GM20431 (cell line): ENCODE measurements around the gene TMEM181.
"Not testable (repeated sequence)": the region's sequence is repeated elsewhere in the genome, so short reads cannot be mapped to it uniquely, and the experiment has no call there.

Experiments used
- in situ Hi-C: fragments of 300-500 bp; cut with MseI, MboI; formaldehyde crosslinking; loops from one replicate; pipeline ENCODE4 v1.15.0; 2020; ENCODE audit warnings: low sequenced_read_pairs; ENCODE audit not compliant: unreplicated experiment

The TMEM181 gene

DNA sequence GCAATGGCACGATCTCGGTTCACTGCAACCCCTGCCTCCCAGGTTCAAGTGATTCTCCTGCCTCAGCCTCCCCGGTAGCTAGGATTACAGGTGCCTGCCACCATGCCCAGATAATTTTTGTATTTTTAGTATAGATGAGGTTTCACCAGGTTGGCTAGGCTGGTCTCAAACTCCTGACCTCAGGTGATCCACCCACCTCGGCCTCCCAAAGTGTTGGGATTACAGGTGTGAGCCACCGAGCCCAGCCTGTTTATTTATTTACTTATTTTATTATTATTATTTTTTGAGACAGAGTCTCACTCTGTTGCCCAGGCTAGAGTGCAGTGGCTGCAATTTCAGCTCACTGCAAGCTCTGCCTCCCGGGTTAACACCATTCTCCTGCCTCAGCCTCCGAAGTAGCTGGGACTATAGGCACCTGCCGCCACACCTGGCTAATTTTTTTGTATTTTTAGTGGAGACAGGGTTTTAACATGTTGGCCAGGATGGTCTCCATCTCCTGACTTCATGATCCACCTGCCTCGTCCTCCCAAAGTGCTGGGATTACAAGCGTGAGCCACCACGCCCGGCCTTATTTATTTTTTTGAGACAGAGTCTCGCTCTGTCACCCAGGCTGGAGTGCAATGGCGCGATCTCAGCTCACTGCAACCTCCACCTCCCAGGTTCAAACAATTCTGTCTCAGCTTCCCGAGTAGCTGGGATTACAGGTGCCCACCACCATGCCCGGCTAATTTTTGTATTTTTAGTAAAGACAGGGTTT lies 92.3 kb downstream of the TMEM181 start:
- in situ Hi-C loops, result not testable (repeated sequence)

DNA sequence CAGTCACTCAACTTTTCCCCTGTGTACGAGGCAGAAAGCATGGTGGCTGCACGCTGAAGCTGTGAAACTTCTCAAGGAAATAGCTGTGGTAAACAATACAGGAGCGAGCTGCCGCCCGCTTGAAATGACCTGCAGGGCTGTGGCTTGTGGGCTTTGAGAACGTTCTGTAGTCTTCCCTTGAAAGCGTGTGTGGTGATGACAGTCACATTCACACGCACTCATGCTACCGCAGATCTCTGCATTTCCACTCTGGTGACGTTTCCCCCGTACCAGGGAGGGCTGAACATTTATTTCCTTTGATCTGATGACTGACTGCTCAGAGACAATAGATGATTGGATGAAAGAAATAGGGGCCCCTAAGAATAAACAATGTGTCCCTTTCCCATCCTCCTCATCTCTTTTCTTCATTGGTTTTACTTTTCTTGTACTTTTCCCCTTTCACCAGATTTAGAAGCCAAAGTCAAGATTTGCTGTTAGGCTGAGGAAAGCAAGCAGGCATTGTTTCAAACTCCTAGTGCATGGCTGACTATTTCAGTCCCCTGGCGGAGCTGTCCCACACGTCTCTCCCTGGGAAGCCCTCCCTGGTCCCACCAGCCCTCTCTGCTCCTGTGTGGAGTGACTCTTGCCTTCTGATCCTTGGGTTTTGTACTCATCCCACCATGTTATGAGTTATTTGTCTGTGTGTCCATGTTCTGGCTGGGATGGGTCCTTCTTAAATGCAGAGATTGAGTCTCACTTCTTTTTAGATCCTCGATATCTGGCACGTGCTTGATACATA lies 93.9 kb downstream of the TMEM181 start:
- in situ Hi-C loops, result no loop called here

GRCh38 chr6:158654498-158654897 lies 94.6 kb downstream of the TMEM181 start:
- in situ Hi-C loops, result no loop called here

DNA sequence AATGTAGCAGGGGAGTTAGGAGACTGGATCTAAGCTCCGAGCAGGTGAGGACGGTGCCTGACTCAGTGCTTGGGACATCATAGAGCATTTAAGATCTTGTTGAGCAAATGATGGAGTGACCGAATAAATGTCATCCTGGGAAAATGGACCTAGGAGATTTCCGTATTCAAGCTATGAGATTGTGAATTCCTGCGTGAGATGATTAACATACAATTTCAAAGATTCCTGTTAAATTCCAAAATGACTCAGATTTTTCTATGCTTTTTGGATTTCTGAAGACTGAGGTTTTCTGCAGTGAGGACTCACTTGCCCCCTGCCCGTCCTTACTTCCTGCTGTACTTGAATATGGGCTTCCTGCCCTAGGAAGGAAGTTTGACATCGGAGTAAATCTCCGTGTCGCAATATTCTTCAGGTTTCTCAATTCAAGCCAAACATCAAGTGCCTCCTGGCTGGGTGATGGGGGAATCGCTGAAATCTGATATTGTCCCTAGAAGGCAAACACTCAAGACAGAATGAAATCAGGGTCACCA lies 95.1 kb downstream of the TMEM181 start:
- in situ Hi-C loops, result no loop called here

DNA sequence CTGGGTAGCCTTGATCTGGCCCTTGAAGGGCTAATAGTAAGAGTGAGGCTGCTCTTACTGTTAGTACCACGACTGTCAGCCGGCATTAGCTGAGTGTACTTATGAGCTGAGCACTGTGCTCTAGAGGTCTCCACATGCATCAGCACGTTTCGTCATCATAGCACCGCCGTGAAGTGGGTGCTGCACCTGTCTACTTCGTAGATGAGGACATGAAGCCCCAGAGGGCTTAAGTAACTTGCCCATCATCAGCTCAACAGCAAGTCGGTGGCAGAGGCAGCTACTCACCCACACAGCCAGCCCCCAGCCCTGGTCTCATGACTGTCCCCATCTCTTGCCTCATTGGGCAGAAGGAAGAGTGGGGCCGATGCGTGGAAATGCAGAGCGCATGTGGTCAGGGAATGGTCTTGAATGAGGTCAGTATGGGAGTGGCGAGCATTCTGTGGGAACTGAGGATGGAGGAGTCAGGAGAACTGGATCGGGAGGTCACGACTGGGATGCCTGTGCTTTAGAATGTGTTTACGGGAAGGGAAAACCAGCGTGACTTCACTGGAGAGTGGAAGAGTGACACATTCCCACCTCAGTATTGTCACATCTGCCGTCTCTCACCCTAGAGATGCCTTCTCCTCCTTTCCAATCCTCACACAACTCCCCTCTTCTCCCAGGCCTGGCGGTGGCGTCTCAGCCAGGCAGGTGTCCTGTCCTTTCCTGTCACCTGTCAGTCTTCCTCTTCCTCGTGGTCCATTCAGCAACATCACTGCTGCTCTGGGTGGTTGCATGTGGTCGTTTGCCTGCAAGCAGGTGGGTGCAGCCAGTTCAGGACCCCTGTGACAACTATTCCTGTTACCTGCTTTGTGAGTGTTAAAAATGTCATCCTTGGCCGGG lies 95.9 kb downstream of the TMEM181 start:
- in situ Hi-C loops, result no loop called here

DNA sequence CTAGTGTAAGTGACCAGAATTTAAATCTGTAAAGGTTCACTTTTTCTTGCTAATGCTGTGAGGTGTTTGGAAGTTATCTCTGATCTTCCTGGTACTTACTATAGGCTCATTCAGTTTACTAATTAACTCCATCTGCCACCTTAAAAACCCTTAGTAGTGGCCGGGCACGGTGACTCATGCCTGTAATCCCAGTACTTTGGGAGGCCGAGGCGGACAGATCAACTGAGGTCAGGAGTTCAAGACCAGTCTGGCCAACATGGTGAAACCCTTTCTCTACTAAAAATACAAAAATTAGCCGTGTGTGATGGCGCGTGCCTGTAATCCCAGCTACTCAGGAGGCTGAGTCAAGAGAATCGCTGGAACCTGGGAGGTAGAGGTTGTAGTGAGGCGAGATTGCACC lies 97.1 kb downstream of the TMEM181 start:
- in situ Hi-C loops, result not testable (repeated sequence)

- in situ Hi-C loops, result no loop called here
Measured at GRCh38 chr6:158660333-158660754, 100.5 kb downstream of the TMEM181 start.

- in situ Hi-C loops, result no loop called here
Measured at GRCh38 chr6:158661156-158661685, 101.3 kb downstream of the TMEM181 start.

DNA sequence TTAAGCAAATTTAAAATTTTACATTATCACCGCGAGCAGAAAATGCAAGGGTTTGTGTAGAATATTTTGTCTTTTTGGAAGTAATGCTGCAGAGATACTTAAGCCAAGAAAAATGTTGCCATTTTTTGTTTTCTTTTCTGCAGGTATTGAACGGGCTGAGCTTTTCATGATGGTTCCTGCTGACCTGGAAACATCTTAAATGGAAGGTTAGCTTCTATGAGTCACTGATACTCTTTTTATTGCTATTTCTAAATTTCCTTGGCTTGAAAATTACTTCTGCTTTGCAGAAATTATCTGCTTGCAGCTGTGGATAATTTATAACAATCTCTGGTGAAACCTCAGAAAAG lies 102.7 kb downstream of the TMEM181 start:
- in situ Hi-C loops, result no loop called here

DNA sequence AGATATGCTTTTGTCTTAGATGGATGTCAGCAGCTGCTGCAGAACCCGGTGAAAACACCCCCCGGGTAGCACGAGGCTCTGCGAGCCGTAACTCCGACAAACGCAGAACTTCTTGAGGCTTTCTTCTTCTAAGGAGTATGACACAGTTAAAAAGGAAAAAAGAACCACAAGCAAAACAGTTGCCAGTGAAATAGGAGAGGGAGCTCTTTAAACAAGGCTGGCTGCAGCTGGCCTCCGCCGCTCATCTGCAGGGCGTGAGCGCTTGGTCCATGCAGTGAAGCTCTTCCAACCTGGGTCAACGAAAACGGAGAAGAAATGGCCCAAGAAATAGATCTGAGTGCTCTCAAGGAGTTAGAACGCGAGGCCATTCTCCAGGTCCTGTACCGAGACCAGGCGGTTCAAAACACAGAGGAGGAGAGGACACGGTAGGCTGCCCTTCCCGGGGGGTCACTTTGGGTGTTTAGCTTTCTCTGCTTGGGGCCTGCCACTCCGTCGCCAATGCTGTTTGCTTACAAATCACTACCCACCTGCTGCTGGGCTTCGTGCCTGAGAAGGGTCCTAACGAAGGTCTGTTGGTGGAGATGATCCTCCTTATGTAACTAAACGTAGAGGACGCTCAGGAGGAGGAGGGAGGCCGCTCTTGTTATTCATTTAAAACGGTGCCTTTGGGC lies 103.2 kb downstream of the TMEM181 start:
- in situ Hi-C loops, result no loop called here

GRCh38 chr6:158663625-158664165 lies 103.8 kb downstream of the TMEM181 start:
- in situ Hi-C loops, result no loop called here

GRCh38 chr6:158665332-158665731 lies 105.4 kb downstream of the TMEM181 start:
- in situ Hi-C loops, result no loop called here

DNA sequence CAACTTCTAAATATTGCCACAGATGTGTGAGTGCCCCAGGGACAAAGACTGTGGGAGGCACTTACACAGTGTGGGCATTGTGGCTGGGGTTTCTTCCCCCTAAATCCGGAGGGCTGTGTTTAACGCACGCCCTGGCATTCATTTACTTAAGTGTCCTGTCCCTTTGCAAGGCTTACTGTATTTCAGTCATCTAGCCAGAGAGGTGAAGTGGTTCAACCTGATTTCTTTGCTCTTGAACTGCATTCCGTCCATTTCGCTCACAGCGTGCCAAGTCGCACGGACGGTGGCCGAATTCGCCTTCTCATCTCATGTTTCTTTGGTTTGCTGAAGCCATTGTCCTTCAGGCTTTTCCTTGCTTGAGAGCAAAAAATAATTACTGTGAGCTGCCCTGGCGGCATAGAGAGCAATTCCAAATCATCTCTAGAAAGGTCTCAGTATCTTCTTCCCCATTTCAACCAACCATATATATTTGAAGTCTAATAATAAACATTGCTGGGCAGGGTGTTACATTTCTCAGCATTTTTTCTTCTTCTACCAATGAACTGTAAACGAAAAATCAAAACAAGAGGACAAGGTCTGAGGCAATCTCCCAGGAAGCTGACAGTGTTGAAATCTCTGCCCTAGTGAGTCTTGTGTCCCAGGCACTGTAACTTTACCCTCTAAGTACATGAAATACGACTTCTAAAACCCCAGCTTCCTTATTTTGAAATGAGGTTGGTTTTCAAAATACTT lies 106.9 kb downstream of the TMEM181 start:
- in situ Hi-C loops, result no loop called here

DNA sequence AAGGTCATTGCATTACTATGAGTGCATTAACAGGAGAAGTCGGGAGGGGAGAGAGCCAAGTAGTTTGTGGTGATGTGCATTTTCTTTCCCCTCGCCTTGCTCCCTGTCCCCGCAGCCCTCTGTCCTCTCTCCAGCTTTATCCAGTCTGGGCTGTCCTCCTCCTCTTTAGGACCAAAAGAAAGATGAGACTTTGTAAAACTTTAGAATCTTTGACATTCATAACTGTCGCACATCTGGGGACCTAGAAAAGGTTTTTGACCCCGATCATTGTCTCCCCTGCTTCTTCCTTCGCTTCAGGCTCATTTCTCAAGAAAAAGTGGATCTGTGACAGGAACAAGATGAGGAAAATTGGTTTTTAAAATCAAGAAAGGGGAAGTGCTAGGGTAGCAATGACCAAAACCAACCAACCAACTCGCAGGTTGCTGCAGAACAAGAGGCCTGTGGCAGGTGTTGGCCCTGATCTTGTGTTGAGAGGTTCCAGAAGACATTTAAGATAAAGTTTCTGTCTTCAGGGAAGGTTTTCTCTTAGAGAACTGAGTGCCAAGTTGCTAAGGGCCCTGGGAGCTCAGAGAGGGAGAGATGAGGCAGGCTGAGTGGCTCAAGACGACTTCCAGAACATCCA lies 107.6 kb downstream of the TMEM181 start:
- in situ Hi-C loops, result no loop called here

DNA sequence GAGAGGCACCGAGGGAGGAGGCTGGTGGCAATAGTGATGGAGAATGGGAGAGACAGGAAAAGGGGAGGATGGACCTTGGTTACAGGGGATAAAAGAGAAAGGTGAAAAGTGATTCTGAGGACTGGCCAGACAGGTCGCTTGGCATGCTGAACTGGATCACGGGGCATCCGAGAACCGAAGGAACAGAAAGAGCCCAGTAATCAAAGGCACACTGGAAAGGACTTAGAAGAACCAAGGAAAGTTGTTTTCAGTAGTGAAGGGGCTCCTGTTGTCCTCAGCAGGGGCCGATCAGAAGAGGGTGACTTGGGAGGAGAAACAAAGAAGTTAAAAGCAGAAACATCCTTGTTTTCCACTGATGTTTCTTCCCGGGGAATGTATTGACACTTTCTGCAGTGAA lies 108.8 kb downstream of the TMEM181 start:
- in situ Hi-C loops, result no loop called here

DNA sequence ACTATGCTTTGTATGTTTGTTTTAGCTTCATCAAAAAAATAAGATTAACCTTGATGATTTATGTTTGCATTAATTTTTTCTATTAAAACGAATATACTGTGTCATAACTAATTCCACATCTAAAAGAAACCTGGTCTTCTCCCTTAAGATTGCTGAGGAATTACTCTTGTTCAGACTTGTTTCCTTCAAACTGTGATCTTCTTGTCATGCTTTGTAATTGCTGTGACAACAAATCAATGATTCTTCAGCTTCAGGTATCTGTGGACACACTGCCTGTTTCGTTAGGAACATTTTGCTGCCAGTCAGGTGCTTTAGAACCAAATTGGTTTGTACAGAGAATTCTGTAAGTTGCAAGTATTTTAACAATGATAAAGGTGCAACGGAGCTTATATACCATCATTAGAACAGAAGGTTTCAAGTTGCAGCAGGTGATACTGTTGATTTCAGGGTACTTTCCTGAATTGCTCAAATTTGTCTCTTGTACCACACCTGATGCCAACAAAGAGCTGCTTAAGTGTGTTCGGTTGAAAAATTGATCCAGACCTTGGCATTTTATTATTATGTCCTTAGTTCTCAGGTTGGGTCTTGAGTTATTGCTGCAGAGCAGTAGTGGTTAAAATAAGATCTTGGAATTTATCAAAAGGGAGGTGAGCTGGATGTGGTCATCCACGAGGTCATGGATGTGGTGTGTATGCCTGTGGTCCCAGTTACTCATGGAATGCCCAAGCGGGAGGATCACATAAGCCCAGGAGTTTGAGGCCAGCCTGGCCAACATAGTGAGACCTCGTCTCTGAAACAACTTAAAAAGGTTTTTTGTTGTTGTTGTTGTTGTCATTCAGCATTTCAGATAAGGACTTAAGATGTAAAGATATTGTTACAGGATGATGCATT lies 109.5 kb downstream of the TMEM181 start:
- in situ Hi-C loops, result no loop called here

DNA sequence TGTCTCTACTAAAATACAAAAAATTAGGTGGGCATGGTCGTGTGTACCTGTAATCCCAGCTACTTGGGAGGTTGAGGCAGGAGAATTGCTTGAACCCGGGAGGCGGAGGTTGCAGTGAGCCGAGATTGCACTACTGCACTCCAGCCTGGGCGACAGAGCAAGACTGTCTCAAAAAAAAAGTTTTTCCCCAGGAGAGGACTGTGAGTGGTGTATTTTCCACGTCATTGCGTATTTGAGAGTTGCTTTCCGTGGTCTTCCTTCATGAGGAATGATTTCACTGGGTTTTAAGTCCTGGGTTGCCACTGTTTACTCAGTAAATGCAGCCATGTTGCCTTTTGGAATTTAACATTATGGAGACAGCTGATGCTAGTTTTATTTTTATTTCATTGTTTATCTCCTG lies 112.2 kb downstream of the TMEM181 start:
- in situ Hi-C loops, result not testable (repeated sequence)
